ENCODE data around the gene PRKCE. TPM values are rescaled to one million over a fixed set of nuclear protein-coding genes. Genes with fewer than 3 reads are reported as not detected.

Gene PRKCE
- total RNA-seq, 4 donors from 2014 or later: 10.9 to 19.6 (median 14.9) TPM

DNA sequence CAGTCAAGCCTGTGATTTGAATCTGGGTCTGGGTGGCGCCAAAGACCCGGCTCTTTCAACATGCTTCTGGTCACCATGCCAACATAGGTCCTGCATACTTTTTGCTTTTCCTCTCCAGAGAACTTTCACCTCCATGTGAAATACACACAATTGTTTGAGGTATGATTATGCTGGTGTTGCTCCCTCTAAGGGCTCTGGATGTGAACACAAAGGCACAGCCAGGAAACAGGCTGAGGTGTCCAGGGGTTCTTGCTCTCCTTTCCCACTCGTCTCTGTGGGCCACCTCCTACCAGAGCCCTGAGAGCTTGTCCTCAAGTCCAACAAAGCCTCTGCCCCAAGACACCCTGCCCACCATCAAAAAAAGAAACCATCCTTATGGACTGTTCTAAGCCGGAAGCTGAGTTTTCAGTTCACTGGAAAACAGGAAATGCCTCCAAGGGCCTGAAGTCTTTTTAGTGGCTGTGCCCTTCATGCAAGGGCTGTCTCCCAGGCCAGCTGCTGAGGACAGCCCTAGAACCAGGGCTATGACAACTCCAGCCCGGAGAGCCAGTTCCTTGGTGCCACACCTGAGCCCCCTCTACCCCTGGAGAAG, 545.5 kb downstream of the PRKCE start:
- no peak for TF ChIP-seq CTCF (IDR thresholded peaks at IDR 0.05; ENCODE audit: low read depth)

- TF ChIP-seq CTCF (IDR thresholded peaks at IDR 0.05; ENCODE audit: low read depth): no peak
Observed at GRCh38 chr2:46197672-46198071, 546.2 kb downstream of the PRKCE start.

DNA sequence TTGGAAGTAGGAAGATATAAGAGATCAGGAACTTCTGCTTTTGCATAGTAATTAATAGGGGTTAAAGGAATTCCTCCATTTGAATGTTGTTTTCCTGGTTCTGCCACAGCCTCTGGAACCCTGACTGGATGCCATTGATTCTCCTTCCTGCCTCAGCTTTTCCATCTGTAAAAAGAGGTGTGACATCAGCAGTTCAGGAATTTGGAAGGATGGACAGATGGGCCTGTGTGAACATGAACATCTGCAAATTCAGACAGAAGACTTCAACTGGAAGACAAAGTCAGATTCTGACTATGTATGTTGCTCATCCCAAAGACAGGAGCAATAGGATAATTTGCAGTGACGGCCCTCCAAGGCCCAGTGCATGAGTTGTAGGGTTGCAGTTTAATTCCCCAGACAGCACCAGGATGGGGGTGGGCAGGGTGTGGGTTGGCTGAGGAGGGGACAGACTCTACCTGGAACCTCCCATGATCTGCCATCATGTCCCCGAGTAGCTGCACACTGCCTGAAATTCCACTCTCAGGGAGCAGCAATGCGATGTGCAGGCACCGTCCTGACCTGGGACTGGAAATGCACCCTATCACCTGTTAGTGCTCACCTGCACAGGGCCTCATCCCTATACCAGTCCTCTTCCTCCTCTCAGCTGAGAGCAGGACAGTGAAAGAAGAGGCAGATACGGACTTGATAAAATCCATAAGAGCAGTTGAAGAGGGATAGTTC, 546.8 kb downstream of the PRKCE start:
- TF ChIP-seq CTCF (IDR thresholded peaks at IDR 0.05; ENCODE audit: low read depth): no peak

GRCh38 chr2:46198966-46199365, 547.5 kb downstream of the PRKCE start:
- no peak for TF ChIP-seq CTCF (IDR thresholded peaks at IDR 0.05; ENCODE audit: low read depth)

GRCh38 chr2:46200100-46200690, 548.7 kb downstream of the PRKCE start:
- no peak for TF ChIP-seq CTCF (IDR thresholded peaks at IDR 0.05; ENCODE audit: low read depth)

GRCh38 chr2:46200861-46201605, 549.6 kb downstream of the PRKCE start:
- no peak for TF ChIP-seq CTCF (IDR thresholded peaks at IDR 0.05; ENCODE audit: low read depth)

DNA sequence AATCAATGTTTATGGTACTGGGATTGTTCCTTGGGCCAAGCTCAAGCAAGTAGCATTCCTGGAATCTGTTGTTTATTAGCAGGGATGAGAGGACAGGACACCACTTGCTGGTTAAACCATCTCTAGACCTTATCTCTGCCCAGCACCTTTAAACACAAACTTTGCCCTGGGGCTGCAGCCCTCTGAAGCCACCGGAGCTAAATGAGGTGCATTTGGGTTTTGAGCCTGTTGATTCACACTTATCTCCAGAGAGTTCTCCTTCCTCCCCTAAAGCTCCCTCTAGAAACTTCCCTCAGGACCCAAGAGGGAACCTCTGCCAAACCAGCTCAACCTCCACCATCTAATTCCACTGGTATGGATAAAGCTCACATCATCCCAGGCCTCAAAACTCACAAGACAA, 551.0 kb downstream of the PRKCE start:
- no peak for TF ChIP-seq CTCF (IDR thresholded peaks at IDR 0.05; ENCODE audit: low read depth)
